Measurements from ENCODE around the gene U2AF2. TPM values are rescaled to one million over a fixed set of nuclear protein-coding genes. Genes with fewer than 3 reads are reported as not detected.

Gene U2AF2
- polyA plus RNA-seq, 3 donors = 198 to 235 (median 219) TPM

- DNase-seq = no peak
Observed at GRCh38 chr19:55670280-55671053, 15.6 kb downstream of the U2AF2 start.

DNA sequence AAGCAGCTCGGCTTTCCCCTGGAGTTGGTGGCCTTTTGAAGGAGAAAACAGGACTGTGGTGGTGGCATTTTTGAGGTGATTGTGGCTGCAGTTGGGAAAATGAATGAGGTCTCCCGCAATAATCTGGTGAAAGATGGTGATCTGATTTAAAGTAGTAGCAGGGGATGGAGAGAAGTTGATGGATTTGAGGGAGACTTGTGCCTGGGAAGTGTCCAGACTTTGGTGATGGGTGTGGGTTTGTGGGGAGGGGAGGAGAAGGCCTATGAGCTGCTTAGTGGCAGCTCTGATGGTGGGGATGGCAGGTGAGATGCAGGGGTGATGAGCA, 16.2 kb downstream of the U2AF2 start:
- no peak for DNase-seq

DNA sequence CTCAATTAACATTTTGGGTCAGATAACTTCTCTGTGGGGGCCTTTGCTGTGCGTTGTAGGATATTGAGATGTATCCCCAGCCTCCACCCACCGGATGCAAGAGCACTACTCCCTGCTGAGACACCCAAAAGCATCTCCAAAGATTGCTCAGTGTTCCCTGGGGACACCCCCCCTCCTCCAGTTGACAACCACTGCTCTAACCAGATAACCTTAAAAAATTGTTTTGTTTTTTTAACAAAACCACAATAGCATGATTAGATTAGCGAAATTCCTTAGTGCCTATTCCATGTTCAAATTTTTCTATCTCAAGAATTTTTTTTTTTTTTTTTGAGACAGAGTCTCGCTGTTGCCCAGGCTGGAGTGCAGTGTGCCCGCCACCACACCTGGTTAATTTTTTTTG, 17.6 kb downstream of the U2AF2 start:
- DNase-seq = no peak

- no peak for DNase-seq
Observed at GRCh38 chr19:55673465-55673864, 18.6 kb downstream of the U2AF2 start.

- no peak for DNase-seq
Observed at GRCh38 chr19:55673889-55674288, 19.1 kb downstream of the U2AF2 start.

DNA sequence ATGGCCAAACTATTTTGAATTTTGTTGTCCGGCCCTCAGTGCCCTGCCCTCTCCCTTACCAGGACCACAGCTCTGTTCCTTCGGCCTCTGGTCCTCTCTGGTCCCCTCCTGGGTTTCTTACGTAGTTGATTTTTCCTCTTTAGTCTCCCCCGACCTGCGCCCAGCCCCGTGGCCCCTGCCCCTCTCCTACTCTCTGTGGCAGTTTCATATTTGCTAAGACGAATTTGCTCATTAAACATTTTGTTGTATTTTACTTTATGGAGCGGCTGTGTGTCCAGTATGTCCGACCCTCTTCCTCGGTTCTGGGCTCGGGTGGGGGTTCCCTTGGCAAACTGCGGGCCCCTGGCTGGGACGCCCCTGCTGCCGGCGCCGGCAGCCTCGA, 19.6 kb downstream of the U2AF2 start:
- DNase-seq = no peak

DNA sequence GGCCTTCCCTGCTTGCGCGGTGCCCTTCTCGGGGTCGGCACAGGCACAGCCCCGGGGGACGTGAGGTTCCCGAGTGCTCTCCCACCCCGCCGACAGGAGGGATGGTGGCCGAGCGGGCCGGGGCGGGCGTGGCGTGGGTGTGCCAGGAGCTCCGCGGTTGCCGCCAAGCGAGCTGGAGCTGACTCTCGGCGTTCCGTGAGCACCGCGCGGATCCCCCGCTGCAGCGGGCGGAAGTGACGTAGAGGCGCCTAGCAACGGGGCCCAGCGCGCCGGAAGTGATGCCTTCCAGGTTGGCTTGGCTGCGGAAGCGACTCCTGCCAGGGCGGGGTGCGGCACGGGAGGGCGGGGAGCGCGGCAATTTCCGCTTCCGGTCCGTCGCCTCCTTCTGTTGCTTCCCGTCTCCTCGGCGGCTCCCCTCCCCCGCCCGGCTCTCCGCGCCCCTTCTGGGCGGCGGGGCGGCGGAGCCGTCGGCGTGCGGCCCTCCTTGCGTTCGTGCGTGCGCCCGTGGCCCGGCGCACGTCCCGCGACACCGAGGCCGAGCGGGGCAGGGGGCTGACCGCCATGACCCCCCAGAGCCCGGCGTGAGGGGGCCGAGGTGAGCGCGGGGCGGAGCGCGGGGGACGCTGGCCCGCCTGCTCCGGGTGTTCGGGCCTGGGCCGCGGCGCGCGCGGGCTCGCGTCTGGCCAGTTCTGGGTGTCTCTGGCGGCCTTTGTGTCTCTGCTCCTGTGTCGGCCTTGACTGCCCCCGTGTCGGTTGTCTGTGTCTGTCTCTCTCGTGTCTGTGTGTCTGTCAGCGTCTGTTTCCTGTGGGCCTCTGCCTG, 20.2 kb downstream of the U2AF2 start, which contains the start of gene EPN1:
TSS of gene EPN1 (plus strand) at position 386 of the 820 bp plus-strand sequence. CDS start 3,402 bp downstream, outside the sequence.
- DNase-seq = peak; percentile 95

- no peak for DNase-seq
Observed at GRCh38 chr19:55675661-55676354, 21.0 kb downstream of the U2AF2 start.

DNA sequence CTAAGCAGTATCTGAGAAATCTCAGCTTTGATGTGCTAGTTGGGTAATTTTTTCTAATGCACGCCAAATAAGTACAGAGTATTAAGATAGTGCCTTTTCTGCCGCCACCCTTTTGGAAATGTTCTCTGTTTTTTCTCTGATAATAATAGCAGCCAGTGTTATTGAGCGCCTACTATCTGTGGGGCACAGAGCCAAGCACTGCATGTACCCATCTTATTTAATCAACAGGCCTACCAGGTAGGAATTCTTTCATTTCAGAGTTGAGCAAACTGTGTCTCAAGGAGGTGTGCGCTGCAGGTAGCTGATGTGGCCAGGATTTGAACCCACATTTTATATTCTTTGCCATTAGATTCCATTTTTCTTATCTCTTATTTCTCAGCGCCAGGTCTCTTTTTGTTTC, 21.5 kb downstream of the U2AF2 start:
- DNase-seq = no peak

DNA sequence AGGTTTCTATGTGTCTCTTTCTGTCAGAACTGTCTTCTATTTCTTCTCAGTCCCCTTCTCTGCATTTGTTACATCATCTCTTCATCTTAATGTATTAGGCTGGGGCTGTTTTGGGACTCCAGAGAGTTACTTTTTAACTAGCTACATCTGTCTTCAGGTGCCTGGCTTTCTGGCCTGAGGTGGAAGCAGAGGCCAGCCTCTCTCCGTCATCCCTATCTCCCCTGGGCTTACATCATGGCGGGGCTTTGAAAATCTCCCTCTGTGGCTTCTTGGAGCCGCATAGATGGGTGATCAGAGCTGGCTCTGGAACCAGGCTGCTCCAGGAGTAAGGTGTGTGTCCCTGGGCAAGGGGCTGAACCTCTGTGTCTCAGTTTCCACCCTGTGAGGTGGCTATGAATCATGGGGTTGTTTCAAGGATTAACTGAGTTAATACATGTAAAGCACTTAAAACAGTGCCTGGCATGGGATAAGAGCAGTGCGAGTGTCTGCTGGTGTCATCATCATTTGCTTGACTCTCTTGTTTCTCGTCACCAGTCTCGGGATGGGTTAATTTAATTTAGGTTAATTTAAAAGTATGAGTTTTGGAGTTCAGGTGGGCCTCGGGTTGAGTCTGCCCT, 22.2 kb downstream of the U2AF2 start:
- no peak for DNase-seq

DNA sequence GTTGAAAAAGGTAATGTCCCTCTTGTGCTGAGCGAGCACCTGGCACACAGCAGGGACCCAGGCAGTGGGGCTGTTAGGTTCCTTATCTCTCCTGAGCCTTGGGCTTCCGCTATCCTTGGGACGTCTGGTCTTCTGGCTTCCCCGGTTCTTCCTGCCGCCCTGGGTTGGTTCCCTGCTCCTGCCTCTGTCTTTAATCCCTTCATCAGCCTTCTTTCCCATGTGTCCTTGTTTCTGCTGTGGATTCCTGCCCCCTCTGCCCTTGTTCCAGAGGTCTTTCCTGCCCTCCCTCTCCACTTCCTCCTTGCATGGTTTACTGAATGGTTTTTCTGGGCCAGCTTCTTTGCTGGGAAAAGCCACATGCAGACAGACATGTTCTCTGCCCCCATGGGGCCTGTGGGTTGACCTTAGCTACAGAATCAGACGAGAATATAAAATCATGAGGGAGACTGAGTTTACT, 22.8 kb downstream of the U2AF2 start:
- DNase-seq = no peak

DNA sequence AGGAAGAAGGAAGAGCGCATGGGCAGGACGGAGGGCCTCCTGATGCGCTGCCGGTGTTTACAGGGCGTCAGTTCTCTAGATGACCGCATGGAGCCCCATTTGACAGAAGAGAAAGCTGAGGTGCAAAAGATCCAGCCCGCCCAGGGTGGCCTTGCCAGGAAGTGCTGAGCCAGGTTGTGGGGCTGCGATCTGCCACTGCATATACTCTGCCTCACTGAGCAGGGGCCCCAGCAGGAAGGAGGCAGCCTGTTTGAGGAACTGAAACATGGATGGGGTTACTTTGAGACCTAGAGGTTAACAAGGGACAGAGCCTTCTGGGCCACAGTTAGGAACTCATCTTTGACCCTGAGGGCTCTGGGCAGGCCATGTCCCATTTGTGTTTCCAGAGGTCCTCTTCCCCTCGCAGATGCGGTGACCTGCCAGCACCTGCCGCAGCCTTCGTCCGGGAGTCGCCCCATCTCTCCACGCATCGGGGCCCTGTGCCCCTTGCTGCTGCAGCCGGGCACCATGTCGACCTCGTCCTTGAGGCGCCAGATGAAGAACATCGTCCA, 23.4 kb downstream of the U2AF2 start:
- no peak for DNase-seq

DNA sequence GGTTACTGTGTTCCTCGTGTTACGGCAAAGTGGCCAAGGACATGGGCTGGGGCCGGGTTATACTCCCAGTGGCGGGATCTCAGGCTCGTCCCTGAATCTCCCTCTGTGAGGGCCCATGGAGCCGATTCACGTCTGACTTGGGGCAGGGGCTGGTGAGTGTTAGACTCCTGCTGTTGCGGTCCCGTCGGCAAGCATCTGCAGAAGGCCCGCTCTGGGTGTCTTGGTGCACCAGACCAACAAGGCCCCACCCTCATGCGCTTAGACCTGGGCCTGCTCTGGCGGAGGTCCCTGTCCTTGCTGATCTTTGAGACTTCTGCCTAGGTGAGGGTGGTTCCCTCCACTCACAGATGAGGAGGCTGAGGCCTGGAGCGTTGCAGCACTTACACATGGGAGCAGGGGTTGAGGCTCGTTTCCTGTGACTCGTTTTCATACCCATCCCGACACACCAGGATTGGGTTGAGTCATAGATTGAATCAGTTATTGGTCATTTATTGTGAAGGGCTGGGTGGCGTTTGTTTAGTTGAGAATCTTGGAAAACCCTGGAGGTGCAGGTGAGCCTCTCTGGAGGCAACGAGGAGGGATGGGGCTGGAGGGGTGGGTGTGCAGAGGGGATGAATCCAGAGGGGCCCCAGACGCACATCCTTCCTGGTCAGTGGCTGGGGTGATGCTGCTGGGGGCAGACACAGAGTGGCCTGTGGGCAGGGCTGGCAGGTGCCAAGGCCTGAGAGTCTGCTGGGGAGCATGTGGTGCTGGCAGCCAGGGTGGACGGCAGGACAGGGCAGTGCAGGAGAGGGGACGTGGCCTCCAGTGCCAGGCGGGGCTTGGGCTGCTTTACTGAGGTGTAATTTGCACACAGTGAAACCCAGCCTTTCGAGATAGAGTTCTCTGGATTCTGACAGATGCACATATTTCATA, 24.8 kb downstream of the U2AF2 start:
- no peak for DNase-seq

DNA sequence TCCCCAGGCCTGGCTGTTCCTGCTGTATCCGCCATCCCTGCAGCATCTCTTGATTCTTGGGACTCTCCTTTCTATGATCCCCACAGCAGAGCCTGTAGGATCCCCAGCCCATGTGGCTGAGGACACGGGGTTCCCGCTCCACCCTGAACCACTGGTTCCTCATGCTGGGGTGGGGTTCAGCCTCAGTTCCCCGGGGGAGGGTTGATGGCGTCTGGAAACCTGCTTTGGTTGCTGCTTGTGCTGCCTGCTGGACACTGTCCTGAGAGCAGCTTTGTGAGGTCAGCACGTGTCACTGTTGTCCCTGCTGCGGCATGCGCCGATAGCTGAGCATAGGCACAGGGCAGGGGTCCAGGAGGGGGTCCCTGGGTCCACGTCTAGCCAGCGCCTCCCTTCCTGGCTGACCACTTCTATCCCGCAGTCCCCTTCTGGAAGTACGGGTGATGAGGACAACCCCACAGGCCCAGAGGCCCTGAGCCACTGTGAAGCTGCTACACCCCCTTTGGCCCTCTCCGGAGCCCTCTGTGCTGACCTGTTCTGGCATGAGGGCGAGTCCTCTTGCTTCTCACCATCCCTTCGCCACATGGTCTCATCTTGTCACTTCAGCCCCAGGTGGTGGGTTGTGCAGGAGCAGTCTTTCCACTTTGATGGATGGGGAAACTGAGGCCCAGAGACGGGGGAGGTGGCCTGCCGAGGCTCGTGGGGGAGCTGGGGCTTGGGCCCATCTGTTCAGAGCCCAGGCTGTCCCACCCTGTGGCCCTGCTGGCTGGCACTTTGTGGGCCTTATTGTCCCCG, 25.7 kb downstream of the U2AF2 start:
- DNase-seq = no peak

GRCh38 chr19:55681131-55682092, 26.6 kb downstream of the U2AF2 start:
- DNase-seq = no peak

DNA sequence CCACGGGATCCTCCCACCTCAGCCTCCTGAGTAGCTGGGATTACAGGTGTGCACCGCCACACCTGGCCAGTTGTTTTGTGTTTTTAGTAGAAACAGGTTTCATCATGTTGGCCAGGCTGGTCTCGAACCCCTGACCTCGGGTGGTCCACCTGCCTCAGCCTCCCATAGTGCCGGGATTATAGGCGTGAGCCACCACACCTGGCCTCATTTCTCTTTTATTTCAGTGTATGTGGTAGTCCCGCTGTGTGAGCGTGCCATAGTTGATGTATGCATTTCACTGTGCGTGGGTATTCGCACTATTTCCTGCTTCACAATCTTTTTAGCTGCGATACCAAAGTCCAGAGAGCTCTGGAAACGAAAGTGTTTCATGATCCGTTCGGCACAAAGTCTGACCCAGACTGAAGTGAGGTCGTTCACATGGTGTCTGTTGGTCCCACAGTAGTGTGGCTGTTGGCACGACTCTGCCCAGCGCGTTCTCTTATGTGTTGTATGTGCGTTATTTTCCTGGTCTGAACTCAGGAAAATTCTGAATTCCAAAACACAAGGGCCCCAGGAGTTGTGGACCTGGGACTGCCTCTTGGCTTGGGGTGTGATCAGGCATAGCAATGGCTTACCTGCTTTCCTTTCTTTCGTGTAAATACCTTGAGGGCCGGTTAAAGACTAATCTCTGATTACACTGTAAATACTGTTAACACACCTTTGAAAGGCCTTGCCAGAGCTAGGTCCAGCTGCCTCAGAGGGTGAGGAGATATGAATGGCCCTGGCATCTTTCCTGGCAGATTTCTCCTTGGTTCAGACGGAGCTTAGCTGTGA, 28.8 kb downstream of the U2AF2 start:
- DNase-seq = peak; percentile 57

DNA sequence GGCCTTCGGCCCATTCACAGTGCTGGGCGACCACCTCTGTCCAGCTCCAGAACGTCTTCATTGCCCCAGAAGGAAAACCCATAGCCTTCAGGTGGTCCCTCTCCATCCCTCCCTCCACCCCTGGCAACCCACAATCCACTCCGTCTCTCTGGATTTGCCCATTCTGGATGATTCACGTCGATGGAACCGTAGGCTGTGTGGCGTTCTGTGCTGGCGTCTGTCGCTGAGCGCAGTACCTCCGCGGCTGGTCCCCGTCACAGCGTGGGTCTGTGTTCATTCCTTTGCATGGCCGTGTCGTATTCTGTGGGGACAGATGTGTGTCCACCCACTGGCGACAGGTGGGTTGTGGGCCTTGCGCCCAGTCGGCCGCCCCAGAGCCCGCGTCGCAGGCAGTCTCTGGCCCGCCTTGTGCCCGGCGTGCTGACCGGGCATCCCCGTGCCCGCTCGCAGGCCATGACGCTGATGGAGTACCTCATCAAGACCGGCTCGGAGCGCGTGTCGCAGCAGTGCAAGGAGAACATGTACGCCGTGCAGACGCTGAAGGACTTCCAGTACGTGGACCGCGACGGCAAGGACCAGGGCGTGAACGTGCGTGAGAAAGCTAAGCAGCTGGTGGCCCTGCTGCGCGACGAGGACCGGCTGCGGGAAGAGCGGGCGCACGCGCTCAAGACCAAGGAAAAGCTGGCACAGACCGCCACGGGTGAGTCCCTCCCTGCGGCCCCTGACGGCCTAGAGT, 30.3 kb downstream of the U2AF2 start:
- DNase-seq = no peak

All from renal pelvis (tissue), 4 donors.